ENCODE results near the gene FTO. TPM values are rescaled to one million over a fixed set of nuclear protein-coding genes. Genes with fewer than 3 reads are reported as not detected.

FTO gene
- total RNA-seq, 1 donor from 2014 or later: 97.8 TPM

DNA sequence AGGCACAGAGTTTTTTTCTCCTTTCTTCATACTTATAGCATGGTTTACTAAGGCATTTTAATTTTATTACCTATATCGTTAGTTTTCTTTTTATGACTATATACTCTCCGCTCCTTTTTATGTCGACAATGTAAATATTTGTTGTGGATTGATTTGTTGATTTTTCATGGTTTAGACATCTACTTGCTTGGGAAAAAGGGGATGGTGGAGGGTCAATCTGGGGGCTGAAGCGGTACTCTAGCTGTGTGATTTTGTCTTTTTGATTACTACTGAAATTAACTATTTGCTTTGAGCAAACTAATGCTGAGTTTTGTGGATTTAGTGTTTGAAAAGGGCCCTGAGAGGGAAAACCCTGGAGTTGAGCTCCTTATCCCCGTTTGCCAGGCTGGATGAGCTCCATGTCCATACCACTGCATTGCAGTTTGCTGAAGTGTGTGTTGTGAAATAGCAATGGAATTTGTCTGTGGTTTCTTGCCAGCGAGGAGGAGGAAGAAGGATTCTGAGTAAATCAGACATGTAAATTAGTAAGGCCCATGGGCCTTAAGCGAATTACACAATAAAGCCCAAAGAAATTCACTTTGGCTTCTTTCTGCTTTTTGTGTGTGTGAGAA, 72.0 kb downstream of the FTO start:
- no peak for DNase-seq (ENCODE audit: low spot score in 2 of 2)

GRCh38 chr16:53779186-53779585, 75.2 kb downstream of the FTO start:
- FAIRE-seq (no peak), DNase-seq (ENCODE audit: low spot score in 2 of 2) (no peak)

More for the DNA sequence above, 72.0 kb downstream of the FTO start:
- no peak for FAIRE-seq

DNA sequence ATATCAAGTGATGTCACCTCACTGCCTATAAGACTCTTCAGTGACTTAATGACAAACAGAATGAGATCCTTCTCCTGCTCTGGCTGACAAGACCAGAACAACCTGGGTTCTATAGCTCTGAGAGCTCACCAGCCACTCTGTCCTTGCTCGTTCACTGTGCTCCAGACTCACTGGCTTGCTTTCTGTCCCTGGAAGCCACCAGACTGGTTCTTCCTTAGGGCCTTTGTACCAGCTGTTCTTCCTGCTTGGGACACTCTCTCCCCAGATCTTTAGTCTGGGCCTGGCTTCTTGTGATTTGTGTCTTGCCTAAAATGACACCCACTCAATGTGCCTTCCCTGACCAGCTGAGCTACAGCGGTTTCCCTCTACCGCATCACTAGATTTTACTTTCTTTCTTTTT, 76.1 kb downstream of the FTO start:
- no peak for DNase-seq (ENCODE audit: low spot score in 2 of 2)
- no peak for FAIRE-seq

DNA sequence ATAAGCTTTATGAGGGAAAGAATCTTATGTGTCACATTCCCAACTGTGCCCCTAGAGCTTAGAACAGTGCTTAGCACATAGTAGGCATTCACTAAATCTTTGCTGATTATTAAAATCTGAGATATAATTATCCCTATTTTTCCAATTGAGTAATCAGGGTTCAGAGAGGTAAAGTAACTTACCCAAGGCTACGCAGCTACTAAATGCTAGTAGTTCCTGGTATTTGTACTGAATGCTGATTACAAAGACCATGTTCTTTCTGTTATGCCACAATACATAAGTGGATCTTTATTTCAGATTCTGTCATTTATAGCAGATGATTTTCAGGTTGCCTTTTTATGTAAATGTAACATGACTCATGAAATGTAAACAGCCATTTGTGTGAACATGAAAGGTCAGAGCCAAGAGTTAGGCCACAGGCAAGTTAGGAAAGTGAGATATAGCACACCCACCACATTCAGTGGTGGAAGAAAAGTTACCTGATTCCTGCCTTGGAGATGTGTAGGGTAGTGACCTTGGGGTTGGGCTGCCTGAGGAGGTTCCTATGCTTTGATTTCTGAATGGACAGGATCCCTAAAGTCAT, 77.2 kb downstream of the FTO start:
- FAIRE-seq: no peak
- no peak for DNase-seq (ENCODE audit: low spot score in 2 of 2)

GRCh38 chr16:53782148-53782547, 78.2 kb downstream of the FTO start:
- DNase-seq (ENCODE audit: low spot score in 2 of 2) (no peak), FAIRE-seq (no peak)

DNA sequence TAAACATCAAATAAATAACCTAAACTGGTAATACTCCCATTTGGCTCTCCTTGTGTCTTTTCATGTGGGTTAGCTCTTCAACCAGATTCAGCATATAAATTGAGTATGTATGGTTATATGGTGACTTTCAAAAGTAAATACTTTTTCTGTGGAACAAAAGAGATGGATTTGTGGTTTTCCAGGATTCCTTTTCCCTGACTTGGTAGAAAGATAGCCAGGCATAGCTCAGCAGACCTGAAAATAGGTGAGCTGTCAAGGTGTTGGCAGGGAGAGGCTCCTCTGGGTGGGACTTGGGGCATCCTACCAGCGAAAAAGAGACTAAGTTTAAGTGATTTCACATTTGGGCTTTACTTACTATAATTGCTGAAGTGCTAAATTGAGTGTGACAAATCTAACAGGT, 80.3 kb downstream of the FTO start:
- no peak for FAIRE-seq
- DNase-seq (ENCODE audit: low spot score in 2 of 2): no peak

GRCh38 chr16:53785044-53785443, 81.1 kb downstream of the FTO start:
- no peak for DNase-seq (ENCODE audit: low spot score in 2 of 2)
- FAIRE-seq: no peak

- DNase-seq (ENCODE audit: low spot score in 2 of 2): no peak
- no peak for FAIRE-seq
Observed at GRCh38 chr16:53785916-53786315, 82.0 kb downstream of the FTO start.

DNA sequence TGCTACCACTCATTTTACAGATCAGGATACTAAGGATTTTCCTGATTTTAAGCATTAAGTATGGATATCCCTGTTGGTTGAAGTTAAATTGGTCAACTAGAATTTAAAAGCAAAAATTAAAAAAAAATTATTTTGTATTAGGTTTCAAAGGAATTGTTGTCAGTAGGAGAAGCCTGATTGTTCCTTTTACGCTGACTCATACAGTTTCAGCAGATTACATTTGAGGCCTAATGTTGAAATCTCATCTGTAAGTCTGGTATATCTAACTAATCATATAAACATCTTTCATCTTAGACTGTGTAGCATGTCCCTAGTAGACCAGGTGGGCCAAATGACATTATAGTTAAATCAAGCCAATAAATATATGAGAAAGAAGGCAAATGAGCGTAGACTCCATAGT, 83.5 kb downstream of the FTO start:
- DNase-seq (ENCODE audit: low spot score in 2 of 2): no peak
- FAIRE-seq: no peak

DNA sequence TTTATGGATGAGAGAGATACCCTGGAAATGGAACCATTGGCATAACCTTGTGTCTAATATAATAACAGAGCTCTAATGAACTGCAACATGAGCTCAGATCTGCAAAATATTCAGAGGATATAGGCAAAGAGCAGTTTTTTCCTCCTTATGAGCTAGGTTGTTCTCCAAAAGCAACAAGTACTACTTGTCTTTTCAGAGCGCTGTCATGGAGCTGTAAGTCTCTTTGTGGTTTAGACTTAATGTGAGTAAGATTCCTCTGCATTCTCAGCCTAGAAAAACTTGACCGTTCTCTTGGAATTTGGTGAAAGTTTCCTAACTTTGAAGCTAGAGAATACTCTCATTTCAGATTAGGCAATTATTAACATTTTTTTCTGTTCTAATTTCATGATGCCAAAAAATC, 85.2 kb downstream of the FTO start:
- FAIRE-seq (no peak), DNase-seq (ENCODE audit: low spot score in 2 of 2) (no peak)

- DNase-seq (ENCODE audit: low spot score in 2 of 2): no peak
- no peak for FAIRE-seq
Observed at GRCh38 chr16:53792161-53792951, 88.4 kb downstream of the FTO start.

GRCh38 chr16:53803451-53803850, 99.5 kb downstream of the FTO start:
- DNase-seq (ENCODE audit: low spot score in 2 of 2): no peak
- no peak for FAIRE-seq

DNA sequence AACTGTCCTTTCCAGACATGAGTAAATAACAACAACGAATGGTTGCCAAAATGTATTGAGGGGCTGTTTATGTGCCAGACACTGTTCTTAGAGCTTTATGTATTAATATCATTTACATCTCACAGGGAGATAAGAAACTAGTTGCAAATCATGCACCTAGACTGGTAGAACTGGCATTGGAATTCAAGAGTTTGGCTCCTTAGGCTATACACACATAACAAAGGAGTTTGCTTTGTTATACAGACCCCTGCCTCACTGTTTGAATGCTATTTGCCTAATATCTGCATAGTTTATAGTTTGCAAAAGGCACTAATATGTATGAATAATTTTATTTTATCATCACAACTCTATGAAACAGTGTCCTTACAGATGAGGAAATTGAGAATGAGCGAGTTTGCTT, 100.0 kb downstream of the FTO start:
- DNase-seq (ENCODE audit: low spot score in 2 of 2): no peak

GRCh38 chr16:53804467-53804866, 100.5 kb downstream of the FTO start:
- DNase-seq (ENCODE audit: low spot score in 2 of 2) (no peak), FAIRE-seq (no peak)

More for the DNA sequence above, 100.0 kb downstream of the FTO start:
- no peak for FAIRE-seq

DNA sequence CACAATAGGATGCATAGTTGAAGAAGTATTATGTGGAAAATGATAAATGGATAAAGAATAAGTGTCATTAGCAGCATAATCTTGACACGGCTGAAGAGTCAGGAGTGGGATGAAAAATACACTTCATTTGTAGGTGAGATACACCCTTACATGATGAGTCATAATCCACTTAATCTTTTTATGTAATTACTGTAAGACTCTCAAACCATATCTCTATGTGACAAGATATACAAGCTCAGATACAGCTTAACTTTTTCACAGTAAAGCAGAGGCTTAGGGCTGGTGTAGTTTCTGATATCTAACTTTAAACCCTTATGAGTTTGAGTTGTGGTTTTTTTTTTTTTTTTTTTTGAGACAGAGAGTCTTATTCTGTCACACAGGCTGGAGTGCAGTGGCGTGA, 101.2 kb downstream of the FTO start:
- FAIRE-seq: no peak
- no peak for DNase-seq (ENCODE audit: low spot score in 2 of 2)

- FAIRE-seq (no peak), DNase-seq (ENCODE audit: low spot score in 2 of 2) (no peak)
Observed at GRCh38 chr16:53805752-53806151, 101.8 kb downstream of the FTO start.

GRCh38 chr16:53809088-53809932, 105.4 kb downstream of the FTO start:
- FAIRE-seq (no peak), DNase-seq (ENCODE audit: low spot score in 2 of 2) (no peak)

GRCh38 chr16:53812914-53813313, 109.0 kb downstream of the FTO start:
- FAIRE-seq (no peak), DNase-seq (ENCODE audit: low spot score in 2 of 2) (no peak)

DNA sequence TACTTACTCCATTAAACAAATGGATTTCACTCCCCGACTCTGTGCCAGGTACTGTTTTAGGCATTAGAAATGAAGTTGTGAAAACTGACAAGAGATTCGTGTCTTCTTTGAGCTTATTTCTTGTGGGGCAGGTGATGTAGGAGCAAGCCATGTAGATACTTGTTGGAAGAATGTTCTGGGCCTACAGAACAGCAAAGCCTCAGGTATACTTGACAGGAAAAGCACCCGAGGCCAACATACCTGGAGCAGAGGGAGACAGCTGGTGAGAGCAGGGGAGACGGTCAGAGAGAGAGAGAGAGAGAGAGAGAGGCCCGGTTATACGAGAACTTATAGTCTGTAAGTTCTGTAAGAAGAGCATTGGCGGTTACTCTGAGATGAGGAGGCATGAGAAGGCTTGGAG, 110.8 kb downstream of the FTO start:
- FAIRE-seq (no peak), DNase-seq (ENCODE audit: low spot score in 2 of 2) (no peak)

- no peak for FAIRE-seq
- no peak for DNase-seq (ENCODE audit: low spot score in 2 of 2)
Observed at GRCh38 chr16:53816211-53816836, 112.4 kb downstream of the FTO start.
